BLaER1 (cell line): Measurements from ENCODE around the gene CCDC82.

Source experiments
- H3K27ac ChIP-seq: shearing (Covaris generic); formaldehyde crosslinking; 2 replicates; pipeline ENCODE4 v1.8.1; 2022
- H3K27me3 ChIP-seq: shearing (Covaris generic); formaldehyde crosslinking; 2 replicates; pipeline ENCODE4 v1.8.1; 2022
- H3K36me3 ChIP-seq: shearing (Covaris generic); formaldehyde crosslinking; 2 replicates; pipeline ENCODE4 v1.8.1; 2022
- H3K4me1 ChIP-seq: shearing (Covaris generic); formaldehyde crosslinking; 2 replicates; pipeline ENCODE4 v1.8.1; 2022
- H3K4me2 ChIP-seq: shearing (Covaris generic); formaldehyde crosslinking; 2 replicates; pipeline ENCODE4 v1.8.1; 2022
- H3K4me3 ChIP-seq: shearing (Covaris generic); formaldehyde crosslinking; 2 replicates; pipeline ENCODE4 v1.8.1; 2022
- H3K9ac ChIP-seq: shearing (Covaris generic); formaldehyde crosslinking; 2 replicates; pipeline ENCODE4 v1.8.1; 2022
- H3K9me3 ChIP-seq: shearing (Covaris generic); formaldehyde crosslinking; 2 replicates; pipeline ENCODE4 v1.8.1; 2022
- H4K20me1 ChIP-seq: shearing (Covaris generic); formaldehyde crosslinking; 2 replicates; pipeline ENCODE4 v1.8.1; 2022
- Cebpa-rat ChIP-seq: shearing (Covaris generic); IDR thresholded peaks from 2 replicates; pipeline ENCODE4 v1.8.1; 2022

The CCDC82 gene

GRCh38 chr11:96319898-96320656 is 69.6 kb downstream of the CCDC82 start:
- Histone ChIP-seq H3K4me2 (no peak overlapping the region), H3K27ac (no peak overlapping the region), H4K20me1 (no peaks in the 10 kb centered on the region), H3K9ac (no peak overlapping the region), H3K36me3 (no peaks in the 10 kb centered on the region), H3K27me3 (no peaks in the 10 kb centered on the region), H3K9me3 (no peaks in the 10 kb centered on the region), H3K4me3 (no peak overlapping the region), H3K4me1 (no peaks in the 10 kb centered on the region)
- TF ChIP-seq Cebpa-rat: no peak

DNA sequence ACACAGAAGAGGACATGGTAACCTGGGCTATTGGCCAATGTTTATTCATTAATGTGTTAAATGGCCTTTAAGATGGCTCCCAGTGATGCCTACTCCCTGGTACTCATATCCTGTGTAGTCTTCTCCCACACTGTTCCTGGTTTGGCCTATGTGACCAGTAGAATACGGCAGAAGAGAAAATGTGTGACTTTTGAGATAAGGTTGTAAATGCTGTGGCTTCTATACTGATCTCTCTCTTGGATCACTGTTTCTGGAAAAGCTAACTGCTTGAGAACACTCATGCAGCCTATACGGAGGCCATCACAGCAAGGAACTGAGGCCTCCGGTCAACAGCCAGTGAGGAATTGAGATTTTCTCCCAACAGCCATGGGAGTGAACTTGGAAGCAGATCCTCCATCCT is 70.9 kb downstream of the CCDC82 start:
- H4K20me1 ChIP-seq: no peaks in the 10 kb centered on the region
- peaks cover 4% of the 10 kb centered on the region; the same call in 1 of the 2 replicates for H3K4me1 ChIP-seq
- no peak overlapping the region for H3K4me3 ChIP-seq
- no peak overlapping the region for H3K9ac ChIP-seq
- no peaks in the 10 kb centered on the region for H3K27me3 ChIP-seq
- no peak overlapping the region for H3K4me2 ChIP-seq
- no peaks in the 10 kb centered on the region for H3K9me3 ChIP-seq
- H3K27ac ChIP-seq: no peak overlapping the region
- H3K36me3 ChIP-seq: no peaks in the 10 kb centered on the region
- no peak for TF ChIP-seq Cebpa-rat

- Histone ChIP-seq H3K4me1 (peaks cover 4% of the 10 kb centered on the region; the same call in 1 of the 2 replicates), H3K4me3 (no peak overlapping the region), H3K27me3 (no peaks in the 10 kb centered on the region), H3K27ac (no peak overlapping the region), H3K9ac (no peak overlapping the region), H3K4me2 (no peak overlapping the region), H3K36me3 (no peaks in the 10 kb centered on the region), H3K9me3 (no peaks in the 10 kb centered on the region), H4K20me1 (no peaks in the 10 kb centered on the region)
- no peak for TF ChIP-seq Cebpa-rat
Measured at GRCh38 chr11:96318399-96318798, 71.3 kb downstream of the CCDC82 start.

DNA sequence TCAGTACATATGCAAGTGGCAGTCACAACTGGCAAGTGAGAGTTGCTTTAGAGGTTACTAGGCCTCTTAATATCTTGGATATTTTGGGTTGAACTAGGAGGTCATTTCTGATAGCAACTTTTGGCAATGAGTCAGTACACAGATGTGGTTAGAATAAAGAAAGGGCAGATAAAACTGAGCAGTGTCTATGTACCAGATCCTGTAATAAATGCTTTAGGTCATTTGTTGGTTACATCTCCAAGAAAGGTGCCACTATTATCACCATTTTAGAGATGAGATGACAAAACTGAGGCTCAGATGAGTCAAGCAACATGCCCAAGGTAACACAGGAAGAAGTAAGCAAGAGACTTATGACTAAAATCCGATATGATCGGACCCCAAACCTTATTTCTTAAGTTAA is 71.7 kb downstream of the CCDC82 start:
- Histone ChIP-seq H3K27ac (no peak overlapping the region), H3K4me3 (no peak overlapping the region), H3K9ac (no peak overlapping the region), H3K9me3 (no peaks in the 10 kb centered on the region), H4K20me1 (no peaks in the 10 kb centered on the region), H3K27me3 (no peaks in the 10 kb centered on the region), H3K4me1 (peaks cover 4% of the 10 kb centered on the region; the same call in 1 of the 2 replicates), H3K36me3 (no peaks in the 10 kb centered on the region), H3K4me2 (no peak overlapping the region)
- no peak for TF ChIP-seq Cebpa-rat

- no peaks in the 10 kb centered on the region for H3K27me3 ChIP-seq
- H3K4me2 ChIP-seq: no peak overlapping the region
- no peaks in the 10 kb centered on the region for H3K36me3 ChIP-seq
- no peak overlapping the region for H3K4me3 ChIP-seq
- H3K4me1 ChIP-seq: peaks cover 4% of the 10 kb centered on the region; the same call in 1 of the 2 replicates
- H3K9ac ChIP-seq: no peak overlapping the region
- TF ChIP-seq Cebpa-rat: no peak
- no peaks in the 10 kb centered on the region for H4K20me1 ChIP-seq
- no peak overlapping the region for H3K27ac ChIP-seq
- H3K9me3 ChIP-seq: no peaks in the 10 kb centered on the region
Measured at GRCh38 chr11:96317571-96317970, 72.1 kb downstream of the CCDC82 start.

GRCh38 chr11:96316869-96317268 is 72.8 kb downstream of the CCDC82 start:
- H4K20me1 ChIP-seq: no peaks in the 10 kb centered on the region
- peaks cover 4% of the 10 kb centered on the region; the same call in 1 of the 2 replicates for H3K4me1 ChIP-seq
- H3K9me3 ChIP-seq: no peaks in the 10 kb centered on the region
- no peak overlapping the region for H3K27ac ChIP-seq
- no peaks in the 10 kb centered on the region for H3K27me3 ChIP-seq
- no peak overlapping the region for H3K4me2 ChIP-seq
- H3K4me3 ChIP-seq: no peak overlapping the region
- no peaks in the 10 kb centered on the region for H3K36me3 ChIP-seq
- TF ChIP-seq Cebpa-rat: no peak
- no peak overlapping the region for H3K9ac ChIP-seq

DNA sequence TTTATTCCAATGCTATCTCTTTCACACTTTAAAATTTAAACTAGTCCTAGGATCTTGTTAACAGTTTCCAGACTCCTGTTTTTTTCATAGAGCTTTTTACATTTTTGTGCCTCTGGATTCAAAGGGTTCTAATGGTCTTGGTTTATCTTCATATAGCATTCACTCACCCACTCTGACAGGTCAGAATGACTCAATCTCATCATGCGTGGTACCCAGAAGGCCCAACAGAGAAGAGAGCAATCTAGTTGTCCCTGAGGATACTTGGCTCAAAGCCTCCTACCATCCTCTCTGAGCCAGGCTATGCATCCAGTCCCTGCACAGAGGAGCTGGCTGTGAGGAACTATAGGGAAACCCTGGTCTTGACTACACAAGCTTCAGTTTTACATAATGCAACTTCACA is 74.2 kb downstream of the CCDC82 start:
- no peak overlapping the region for H3K9ac ChIP-seq
- H3K9me3 ChIP-seq: no peaks in the 10 kb centered on the region
- H3K4me2 ChIP-seq: no peak overlapping the region
- H3K36me3 ChIP-seq: no peaks in the 10 kb centered on the region
- H3K27ac ChIP-seq: no peak overlapping the region
- peaks cover 4% of the 10 kb centered on the region; the same call in 1 of the 2 replicates for H3K4me1 ChIP-seq
- H3K27me3 ChIP-seq: no peaks in the 10 kb centered on the region
- no peak overlapping the region for H3K4me3 ChIP-seq
- H4K20me1 ChIP-seq: no peaks in the 10 kb centered on the region
- no peak for TF ChIP-seq Cebpa-rat

DNA sequence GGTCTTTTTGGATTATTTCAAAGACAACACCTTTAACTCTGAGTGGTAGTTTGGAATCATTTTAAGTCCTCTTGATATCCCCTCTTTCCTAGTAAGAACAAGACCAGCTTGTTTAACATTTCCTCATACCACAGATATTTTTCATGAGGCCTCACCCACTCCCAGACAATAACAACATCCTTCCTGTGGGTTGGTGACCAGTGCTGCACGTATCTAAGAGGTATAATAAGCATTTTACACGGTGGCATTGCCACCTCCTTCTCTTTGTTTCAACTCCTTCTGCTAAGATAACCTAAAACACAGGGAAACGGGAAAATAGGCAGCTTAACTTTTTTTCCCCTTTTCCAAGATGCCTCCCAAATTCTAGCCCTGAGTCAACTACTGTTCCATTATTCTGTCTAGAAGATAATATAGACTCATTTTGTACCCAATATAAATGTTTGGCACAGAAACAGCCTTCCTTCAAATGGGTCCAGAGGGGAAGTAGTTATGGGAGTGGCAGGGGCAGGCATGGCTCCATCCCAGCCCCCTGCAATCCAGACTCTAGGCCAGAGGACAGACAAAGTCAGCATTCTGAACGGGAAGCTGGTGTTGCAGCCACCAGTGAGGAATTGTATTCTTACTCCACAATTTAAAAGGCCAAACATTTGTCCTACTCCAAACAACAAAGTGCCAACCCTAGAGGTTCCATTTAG is 75.2 kb downstream of the CCDC82 start:
- Histone ChIP-seq H3K9ac (no peak overlapping the region), H3K27me3 (no peaks in the 10 kb centered on the region), H3K4me2 (0 out of 2 replicates have a peak overlapping the region, but pooled peaks have one; percentile 1), H3K36me3 (no peaks in the 10 kb centered on the region), H3K27ac (no peak overlapping the region), H3K4me3 (no peak overlapping the region), H4K20me1 (no peaks in the 10 kb centered on the region), H3K4me1 (peaks cover 4% of the 10 kb centered on the region; the same call in 1 of the 2 replicates), H3K9me3 (no peaks in the 10 kb centered on the region)
- TF ChIP-seq Cebpa-rat: no peak

- no peak overlapping the region for H3K4me3 ChIP-seq
- no peaks in the 10 kb centered on the region for H3K36me3 ChIP-seq
- no peak overlapping the region for H3K4me2 ChIP-seq
- H4K20me1 ChIP-seq: no peaks in the 10 kb centered on the region
- no peak overlapping the region for H3K9ac ChIP-seq
- TF ChIP-seq Cebpa-rat: no peak
- no peaks in the 10 kb centered on the region for H3K27me3 ChIP-seq
- no peak overlapping the region for H3K27ac ChIP-seq
- H3K9me3 ChIP-seq: no peaks in the 10 kb centered on the region
- H3K4me1 ChIP-seq: peaks cover 4% of the 10 kb centered on the region; the same call in 1 of the 2 replicates
Measured at GRCh38 chr11:96313163-96313562, 76.5 kb downstream of the CCDC82 start.

DNA sequence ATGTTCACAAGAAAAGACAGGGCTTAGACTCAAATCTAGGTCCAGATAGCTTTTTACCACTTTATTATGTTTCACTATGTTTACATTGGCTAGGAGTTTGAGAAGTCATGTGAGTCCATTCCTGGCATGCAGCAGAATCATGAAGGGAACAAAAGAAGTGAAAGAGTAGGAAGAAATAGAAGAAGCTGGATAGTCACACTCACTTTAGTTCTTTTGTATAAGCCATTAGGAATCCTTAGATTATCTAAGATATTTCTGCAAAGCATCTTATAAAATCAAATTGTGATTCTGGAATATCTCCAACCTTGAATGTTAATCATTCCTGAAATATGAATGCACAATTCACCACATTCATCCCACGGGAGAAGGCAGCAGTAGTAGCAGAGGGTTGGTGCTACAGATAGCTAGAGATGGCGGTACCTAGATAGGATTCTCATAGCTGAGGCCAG is 78.6 kb downstream of the CCDC82 start:
- no peaks in the 10 kb centered on the region for H3K36me3 ChIP-seq
- H4K20me1 ChIP-seq: no peaks in the 10 kb centered on the region
- H3K4me2 ChIP-seq: no peak overlapping the region
- H3K27ac ChIP-seq: no peak overlapping the region
- no peak overlapping the region for H3K9ac ChIP-seq
- no peaks in the 10 kb centered on the region for H3K27me3 ChIP-seq
- peaks cover 4% of the 10 kb centered on the region; the same call in 1 of the 2 replicates for H3K4me1 ChIP-seq
- no peaks in the 10 kb centered on the region for H3K9me3 ChIP-seq
- TF ChIP-seq Cebpa-rat: no peak
- no peak overlapping the region for H3K4me3 ChIP-seq
